ENCODE results near the gene KRTAP10-2.

Gene KRTAP10-2

DNA sequence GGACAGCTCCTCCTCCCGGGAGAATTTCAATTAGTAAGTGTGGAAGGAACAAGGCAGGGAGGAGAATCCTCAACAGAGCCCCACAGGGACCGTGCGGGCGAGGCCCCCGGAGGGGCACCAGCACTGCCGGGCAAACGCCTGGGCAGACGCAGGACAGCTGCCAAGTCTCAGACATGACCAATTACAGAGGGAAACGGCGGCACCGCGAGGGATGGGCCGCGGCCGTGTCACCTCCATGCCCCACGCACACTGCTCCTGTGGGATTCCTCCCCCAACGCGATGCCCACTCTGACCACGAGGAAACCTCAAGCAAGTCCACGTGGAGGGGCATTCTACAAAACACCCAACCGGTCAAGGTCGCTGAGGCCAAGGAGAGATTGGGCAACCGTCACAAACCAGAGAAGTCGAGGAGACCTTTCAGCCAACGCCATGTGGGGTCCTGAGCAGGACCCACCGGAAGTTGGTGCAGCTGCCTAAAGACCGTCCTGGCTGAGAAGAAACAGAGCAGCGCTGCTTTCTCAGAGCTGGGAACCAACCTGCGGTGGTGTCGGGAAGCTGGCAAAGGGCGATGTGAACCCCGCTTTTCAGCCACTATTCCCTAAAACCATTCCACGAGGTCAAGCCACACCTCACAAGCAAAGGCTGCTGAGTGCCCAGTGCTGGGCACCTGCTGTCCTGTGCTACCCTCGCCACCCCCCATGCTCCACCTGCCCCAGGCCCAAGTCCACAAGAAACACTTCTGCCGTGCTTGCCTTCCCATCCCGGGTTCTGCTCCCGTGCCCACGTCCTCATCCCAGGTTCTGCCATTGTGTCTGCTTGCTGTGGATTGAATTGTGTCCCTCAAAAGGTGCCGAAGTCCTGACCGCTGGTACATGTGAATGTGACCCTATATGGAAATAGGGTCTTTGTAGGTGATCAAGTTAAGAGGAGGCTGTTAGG is 20.8 kb upstream of the KRTAP10-2 start:
- no peak for TF ChIP-seq EP300 (IDR thresholded peaks at IDR 0.05; ENCODE audit: borderline replicate concordance)
- no peak for TF ChIP-seq YY1 (IDR thresholded peaks at IDR 0.05; ENCODE audit: low read depth)
- TF ChIP-seq TAF1 (IDR thresholded peaks at IDR 0.05; ENCODE audit: low read depth), result no peak
- no peak for TF ChIP-seq RAD21 (IDR thresholded peaks at IDR 0.05; ENCODE audit: low read depth)
- no peak for TF ChIP-seq FOXM1 (IDR thresholded peaks at IDR 0.05; ENCODE audit: borderline replicate concordance, low read depth)
- TF ChIP-seq, protein P1, sequence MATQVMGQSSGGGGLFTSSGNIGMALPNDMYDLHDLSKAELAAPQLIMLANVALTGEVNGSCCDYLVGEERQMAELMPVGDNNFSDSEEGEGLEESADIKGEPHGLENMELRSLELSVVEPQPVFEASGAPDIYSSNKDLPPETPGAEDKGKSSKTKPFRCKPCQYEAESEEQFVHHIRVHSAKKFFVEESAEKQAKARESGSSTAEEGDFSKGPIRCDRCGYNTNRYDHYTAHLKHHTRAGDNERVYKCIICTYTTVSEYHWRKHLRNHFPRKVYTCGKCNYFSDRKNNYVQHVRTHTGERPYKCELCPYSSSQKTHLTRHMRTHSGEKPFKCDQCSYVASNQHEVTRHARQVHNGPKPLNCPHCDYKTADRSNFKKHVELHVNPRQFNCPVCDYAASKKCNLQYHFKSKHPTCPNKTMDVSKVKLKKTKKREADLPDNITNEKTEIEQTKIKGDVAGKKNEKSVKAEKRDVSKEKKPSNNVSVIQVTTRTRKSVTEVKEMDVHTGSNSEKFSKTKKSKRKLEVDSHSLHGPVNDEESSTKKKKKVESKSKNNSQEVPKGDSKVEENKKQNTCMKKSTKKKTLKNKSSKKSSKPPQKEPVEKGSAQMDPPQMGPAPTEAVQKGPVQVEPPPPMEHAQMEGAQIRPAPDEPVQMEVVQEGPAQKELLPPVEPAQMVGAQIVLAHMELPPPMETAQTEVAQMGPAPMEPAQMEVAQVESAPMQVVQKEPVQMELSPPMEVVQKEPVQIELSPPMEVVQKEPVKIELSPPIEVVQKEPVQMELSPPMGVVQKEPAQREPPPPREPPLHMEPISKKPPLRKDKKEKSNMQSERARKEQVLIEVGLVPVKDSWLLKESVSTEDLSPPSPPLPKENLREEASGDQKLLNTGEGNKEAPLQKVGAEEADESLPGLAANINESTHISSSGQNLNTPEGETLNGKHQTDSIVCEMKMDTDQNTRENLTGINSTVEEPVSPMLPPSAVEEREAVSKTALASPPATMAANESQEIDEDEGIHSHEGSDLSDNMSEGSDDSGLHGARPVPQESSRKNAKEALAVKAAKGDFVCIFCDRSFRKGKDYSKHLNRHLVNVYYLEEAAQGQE (IDR thresholded peaks at IDR 0.05; ENCODE audit: low read depth), result no peak
- TF ChIP-seq TEAD4 (IDR thresholded peaks at IDR 0.05), result no peak
- TF ChIP-seq, protein P2, sequence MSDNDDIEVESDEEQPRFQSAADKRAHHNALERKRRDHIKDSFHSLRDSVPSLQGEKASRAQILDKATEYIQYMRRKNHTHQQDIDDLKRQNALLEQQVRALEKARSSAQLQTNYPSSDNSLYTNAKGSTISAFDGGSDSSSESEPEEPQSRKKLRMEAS (IDR thresholded peaks at IDR 0.05), result no peak
- TF ChIP-seq, protein P3, sequence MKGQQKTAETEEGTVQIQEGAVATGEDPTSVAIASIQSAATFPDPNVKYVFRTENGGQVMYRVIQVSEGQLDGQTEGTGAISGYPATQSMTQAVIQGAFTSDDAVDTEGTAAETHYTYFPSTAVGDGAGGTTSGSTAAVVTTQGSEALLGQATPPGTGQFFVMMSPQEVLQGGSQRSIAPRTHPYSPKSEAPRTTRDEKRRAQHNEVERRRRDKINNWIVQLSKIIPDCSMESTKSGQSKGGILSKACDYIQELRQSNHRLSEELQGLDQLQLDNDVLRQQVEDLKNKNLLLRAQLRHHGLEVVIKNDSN (IDR thresholded peaks at IDR 0.05), result no peak

DNA sequence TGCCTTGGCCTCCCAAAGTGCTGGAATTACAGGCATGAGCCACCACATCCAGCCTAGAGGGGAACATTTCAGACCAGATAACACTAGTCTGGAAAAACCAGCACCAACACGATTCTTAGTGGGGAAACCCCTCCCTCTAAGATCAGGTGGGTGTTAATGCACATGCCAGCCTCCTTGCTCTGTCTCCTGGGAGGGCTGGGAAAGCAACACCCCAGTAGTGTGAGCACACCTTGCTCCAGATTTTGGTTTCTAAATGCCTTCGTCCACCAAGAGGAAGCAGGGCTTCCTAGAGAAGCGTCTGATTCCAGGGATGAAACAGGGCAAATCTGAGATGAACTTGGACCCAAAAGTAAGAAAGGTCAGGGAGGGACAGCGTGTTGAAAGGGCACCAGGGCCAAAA is 20.0 kb upstream of the KRTAP10-2 start:
- no peak for TF ChIP-seq EGR1 (IDR thresholded peaks at IDR 0.05)

DNA sequence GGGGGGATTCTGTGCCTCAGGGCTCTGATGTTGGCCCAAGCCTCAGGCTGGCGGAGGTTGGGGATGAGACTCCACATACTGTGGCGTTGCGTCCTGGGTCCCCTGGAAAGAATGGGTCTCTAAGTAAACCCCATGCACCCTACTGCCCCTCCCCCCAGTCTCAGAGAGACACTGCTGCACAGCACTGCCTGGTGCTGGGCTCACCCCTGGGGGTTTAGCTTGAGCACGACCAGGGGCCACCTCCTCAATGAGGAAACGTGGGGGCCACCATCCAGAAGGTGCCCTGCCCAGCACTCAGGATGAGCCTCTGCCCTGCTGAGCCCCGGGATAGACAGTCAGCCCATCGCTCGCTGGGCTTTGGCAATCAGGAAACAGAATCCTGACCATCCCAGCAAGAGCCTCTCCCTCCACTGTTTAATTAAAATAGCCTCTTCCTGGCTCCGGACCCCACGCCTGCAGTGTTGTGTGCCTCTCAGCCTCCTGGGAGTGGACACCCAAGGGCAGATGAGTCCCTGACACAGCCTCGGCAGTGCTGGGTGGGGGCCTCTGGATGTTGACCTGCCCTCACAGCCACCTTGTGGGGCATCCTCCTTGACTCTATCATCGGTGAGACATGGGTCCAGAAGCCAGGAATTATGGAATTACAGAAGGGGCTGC is 18.7 kb upstream of the KRTAP10-2 start:
- no peak for TF ChIP-seq RAD21 (IDR thresholded peaks at IDR 0.05; ENCODE audit: low read depth)
- no peak for TF ChIP-seq TEAD4 (IDR thresholded peaks at IDR 0.05)
- TF ChIP-seq EP300 (IDR thresholded peaks at IDR 0.05; ENCODE audit: borderline replicate concordance), result no peak
- no peak for TF ChIP-seq FOXM1 (IDR thresholded peaks at IDR 0.05; ENCODE audit: borderline replicate concordance, low read depth)
- TF ChIP-seq EGR1 (IDR thresholded peaks at IDR 0.05), result no peak
- TF ChIP-seq TAF1 (IDR thresholded peaks at IDR 0.05; ENCODE audit: low read depth), result no peak
- TF ChIP-seq TCF12 (IDR thresholded peaks at IDR 0.05; ENCODE audit: low read depth), result no peak
- TF ChIP-seq CREB1 (IDR thresholded peaks at IDR 0.05; ENCODE audit: low read depth), result no peak
- TF ChIP-seq NFIC (IDR thresholded peaks at IDR 0.05), result no peak
- no peak for TF ChIP-seq CEBPB (IDR thresholded peaks at IDR 0.05)
- TF ChIP-seq, protein P1 (IDR thresholded peaks at IDR 0.05; ENCODE audit: low read depth), result no peak
- TF ChIP-seq, protein P3 (IDR thresholded peaks at IDR 0.05), result no peak
- TF ChIP-seq, protein P2 (IDR thresholded peaks at IDR 0.05), result no peak
- TF ChIP-seq ZBTB7A (IDR thresholded peaks at IDR 0.05; ENCODE audit: low read depth), result no peak

DNA sequence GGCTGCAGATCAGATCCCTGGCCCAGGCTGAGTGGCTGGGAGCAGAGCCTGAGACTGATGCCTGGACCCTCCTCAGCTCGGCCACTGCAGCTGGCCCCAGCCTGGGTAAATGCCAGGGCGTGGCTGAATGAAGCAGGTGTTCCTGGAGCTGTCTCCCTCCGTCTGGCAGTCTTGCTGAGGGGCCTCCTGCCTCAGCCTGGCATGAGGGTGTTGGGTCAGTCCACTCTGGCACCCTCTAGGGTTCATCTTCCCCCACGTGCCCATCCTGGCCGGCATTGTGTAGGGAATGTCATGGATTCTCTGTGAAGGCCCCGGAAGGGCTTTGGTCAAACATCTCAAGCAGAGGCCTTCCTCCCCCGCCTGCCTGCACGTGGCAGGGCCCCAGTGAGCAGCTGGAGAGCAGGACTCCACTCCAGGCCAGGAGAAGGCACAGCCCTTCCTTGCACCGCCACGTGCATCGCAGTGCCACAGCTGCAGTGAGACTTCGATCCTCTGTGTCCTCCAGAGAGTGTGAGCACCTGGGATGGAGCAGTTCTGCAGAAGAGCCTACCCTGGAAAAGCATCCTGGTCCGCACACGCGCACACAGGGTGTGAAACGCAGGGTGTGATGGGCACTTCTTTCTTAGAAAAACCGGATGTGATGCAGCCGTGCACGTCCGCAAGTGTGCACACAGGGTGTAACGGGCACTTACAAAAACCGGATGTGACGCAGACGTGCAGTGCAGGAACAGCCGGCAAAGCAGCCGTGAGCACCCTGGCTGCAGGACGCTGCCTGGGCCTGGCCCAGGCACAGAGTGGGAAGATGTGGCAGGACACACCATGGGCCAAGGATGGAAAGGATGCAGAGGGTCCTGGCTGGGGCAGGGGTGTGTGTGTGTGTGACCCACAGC is 17.6 kb upstream of the KRTAP10-2 start:
- TF ChIP-seq NFIC (IDR thresholded peaks at IDR 0.05) (no peak), RAD21 (IDR thresholded peaks at IDR 0.05; ENCODE audit: low read depth) (no peak), TCF12 (IDR thresholded peaks at IDR 0.05; ENCODE audit: low read depth) (no peak), CEBPB (IDR thresholded peaks at IDR 0.05) (no peak), YY1 (IDR thresholded peaks at IDR 0.05; ENCODE audit: low read depth) (no peak), EP300 (IDR thresholded peaks at IDR 0.05; ENCODE audit: borderline replicate concordance) (no peak), FOXM1 (IDR thresholded peaks at IDR 0.05; ENCODE audit: borderline replicate concordance, low read depth) (no peak), CREB1 (IDR thresholded peaks at IDR 0.05; ENCODE audit: low read depth) (no peak)
- TF ChIP-seq, protein P2 (IDR thresholded peaks at IDR 0.05), result no peak

DNA sequence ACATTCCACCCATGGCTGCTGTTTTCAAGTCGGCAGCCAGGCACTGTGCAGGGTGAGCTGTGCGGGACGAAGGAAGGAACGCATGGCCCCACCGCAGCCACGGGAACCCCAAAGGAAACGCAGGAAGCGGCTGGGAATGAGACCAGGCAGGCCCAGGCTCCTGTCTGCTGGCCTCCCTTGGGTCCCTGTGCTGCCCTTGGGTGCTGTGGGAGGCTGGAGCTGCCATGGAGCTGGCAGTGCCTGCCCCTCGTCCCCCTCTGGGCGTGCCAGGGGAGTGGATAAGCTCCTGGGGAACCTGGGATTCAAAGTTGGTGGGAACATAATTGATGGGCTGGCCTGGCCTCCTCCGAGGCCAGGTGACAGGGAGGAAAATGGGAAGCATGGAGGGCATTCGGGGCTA is 17.0 kb upstream of the KRTAP10-2 start:
- no peak for TF ChIP-seq RAD21 (IDR thresholded peaks at IDR 0.05; ENCODE audit: low read depth)
- no peak for TF ChIP-seq TAF1 (IDR thresholded peaks at IDR 0.05; ENCODE audit: low read depth)
- TF ChIP-seq YY1 (IDR thresholded peaks at IDR 0.05; ENCODE audit: low read depth), result no peak
- no peak for TF ChIP-seq CREB1 (IDR thresholded peaks at IDR 0.05; ENCODE audit: low read depth)
- TF ChIP-seq EGR1 (IDR thresholded peaks at IDR 0.05), result no peak
- TF ChIP-seq, protein P2 (IDR thresholded peaks at IDR 0.05), result no peak
- TF ChIP-seq NFIC (IDR thresholded peaks at IDR 0.05), result no peak
- TF ChIP-seq CEBPB (IDR thresholded peaks at IDR 0.05), result no peak
- TF ChIP-seq FOXM1 (IDR thresholded peaks at IDR 0.05; ENCODE audit: borderline replicate concordance, low read depth), result no peak
- TF ChIP-seq ZBTB7A (IDR thresholded peaks at IDR 0.05; ENCODE audit: low read depth), result no peak
- TF ChIP-seq, protein P1 (IDR thresholded peaks at IDR 0.05; ENCODE audit: low read depth), result no peak
- TF ChIP-seq, protein P3 (IDR thresholded peaks at IDR 0.05), result no peak
- no peak for TF ChIP-seq EP300 (IDR thresholded peaks at IDR 0.05; ENCODE audit: borderline replicate concordance)
- no peak for TF ChIP-seq TCF12 (IDR thresholded peaks at IDR 0.05; ENCODE audit: low read depth)
- TF ChIP-seq TEAD4 (IDR thresholded peaks at IDR 0.05), result no peak

Data from Ishikawa (cell line).